HG02678 (cell line): ENCODE data around the gene ACTG2.

Experiments used
- ATAC-seq: cut with Tn5 transposase; IDR thresholded peaks from one replicate; pipeline ENCODE4 v1.9.1; 2021; ENCODE audit warnings: mild to moderate bottlenecking, moderate library complexity; ENCODE audit not compliant: unreplicated experiment

Gene ACTG2

GRCh38 chr2:73963385-73964120 lies 70.7 kb downstream of the ACTG2 start:
- ATAC-seq, result peak; percentile 78

- no peak for ATAC-seq
These were observed 71.4 kb downstream of the ACTG2 start for GRCh38 chr2:73964223-73964622.

- ATAC-seq, result no peak
These were observed 72.2 kb downstream of the ACTG2 start for GRCh38 chr2:73965053-73965452.

GRCh38 chr2:73968357-73968937 lies 75.6 kb downstream of the ACTG2 start:
- no peak for ATAC-seq

- ATAC-seq, result no peak
These were observed 76.5 kb downstream of the ACTG2 start for GRCh38 chr2:73969356-73969755.
